Spleen (tissue), 11 donors: ENCODE measurements around the gene ABHD8. TPM values are rescaled to one million over a fixed set of nuclear protein-coding genes. Genes with fewer than 3 reads are reported as not detected.

ENCODE experiments used
- DNase-seq: peaks from one replicate; pipeline ENCODE4 v3.0.0-alpha.2; 2020
- H3K27ac ChIP-seq, 8 donors: fragments of 200-600 bp; sonication (generic) in 7 of 8; 1 replicate in 4 of 8; 2 replicates in 4 of 8; pipeline versions ENCODE4 v1.5.0 to v1.8.0; 2016 to 2021; ENCODE audit warnings: inconsistent platforms in 4 of 8, mild to moderate bottlenecking in 4 of 8, moderate library complexity in 1 of 8
- H3K27me3 ChIP-seq, 7 donors: fragments of 200-600 bp; sonication (generic) in 6 of 7; replicated peaks in 1 of 7; 1 replicate in 4 of 7; 2 replicates in 3 of 7; pipeline versions ENCODE4 v1.5.0 to v1.8.0; 2016 to 2021; ENCODE audit warnings: inconsistent platforms in 3 of 7, mild to moderate bottlenecking in 1 of 7
- H3K36me3 ChIP-seq, 6 donors: fragments of 200-600 bp; sonication (generic) in 5 of 6; 1 replicate in 4 of 6; 2 replicates in 2 of 6; pipeline versions ENCODE4 v1.5.0 to v1.8.0; 2016 to 2021; ENCODE audit warnings: inconsistent platforms in 2 of 6
- H3K4me1 ChIP-seq, 6 donors: fragments of 200-600 bp; sonication (generic) in 5 of 6; 1 replicate in 3 of 6; 2 replicates in 3 of 6; pipeline versions ENCODE4 v1.5.0 to v1.8.0; 2016 to 2021; ENCODE audit warnings: inconsistent platforms in 3 of 6
- H3K4me3 ChIP-seq, 8 donors: fragments of 200-600 bp; sonication (generic) in 7 of 8; 1 replicate in 4 of 8; 2 replicates in 4 of 8; pipeline versions ENCODE4 v1.5.0 to v1.8.0; 2016 to 2021; ENCODE audit warnings: inconsistent platforms in 4 of 8, mild to moderate bottlenecking in 4 of 8, moderate library complexity in 2 of 8
- H3K9me3 ChIP-seq, 8 donors: fragments of 200-600 bp; sonication (generic) in 7 of 8; 1 replicate in 4 of 8; 2 replicates in 4 of 8; pipeline versions ENCODE4 v1.5.0 to v1.8.0; 2016 to 2021; ENCODE audit warnings: inconsistent platforms in 4 of 8
- CTCF ChIP-seq, 11 experiments: fragments of 200-600 bp in 7 of 11; fragments of 450-650 bp in 4 of 11; sonication (generic) in 4 of 11; IDR thresholded peaks in 8 of 11; conservative IDR thresholded peaks in 3 of 11; 1 replicate in 7 of 11; 2 replicates in 4 of 11; pipeline versions ENCODE4 v1.4.0 to v1.8.0; 2016 to 2021; ENCODE audit warnings: antibody characterized with exemption in 11 of 11, inconsistent platforms in 4 of 11, mild to moderate bottlenecking in 1 of 11
- POLR2A ChIP-seq, 3 donors: fragments of 450-650 bp; IDR thresholded peaks; one replicate each; pipeline ENCODE4 v1.5.1; 2017; ENCODE audit warnings: antibody characterized with exemption in 3 of 3, mild to moderate bottlenecking in 1 of 3
- POLR2AphosphoS5 ChIP-seq, 3 donors: sonication (generic); formaldehyde crosslinking; IDR thresholded peaks; one replicate each; pipeline ENCODE4 v1.5.1; 2017; ENCODE audit warnings: antibody characterized with exemption in 3 of 3
- WGBS, 5 donors: extraction: QIAGEN DNeasy Blood & Tissue Kit in 3 of 5; methylation state at CpG; one replicate each; pipeline versions ENCODE4 v1.1.5 to v1.1.7; 2013 to 2018; 5-methylcytosine and 5-hydroxymethylcytosine counted together
- intact Hi-C: fragments of 100-400 bp; cut with DNase I; formaldehyde crosslinking; loops from one replicate; pipeline ENCODE4 v1.15.0; 2023; ENCODE audit warnings: low total_unique reads
- polyA plus RNA-seq, 3 donors: library from polyadenylated mRNA; stranded (reverse); fragments of 200-250 nt; gene quantifications; one replicate each; pipeline ENCODE4 v1.2.1, GENCODE V29; 2013
- total RNA-seq, 7 donors: library from RNA; depleted of rRNA in 3 of 7; stranded (reverse); fragments of >200 nt in 3 of 7; fragmentation: NEBNext Ultra II Directional in 4 of 7; extraction: Animal tissue kit (Norgen Biotek cat#: 25700) in 4 of 7; gene quantifications; one replicate each; pipeline versions ENCODE4 v1.1.0 to v1.2.1, GENCODE V29; 2016 to 2021
- donor health status: healthy with polysubstance abuse.
- donor health status: DM: no; HTN: no; CAD: no; lungs with moderate emphysema.
- donor health status: DM: no; HTN: no; CAD: no.
- donor health status: Bipolar disorder and iron deficiency.
- donor health status: healthy.
- donor health status: DM: no; HTN: no; CAD: no.
- donor health status: DM: yes; HTN: yes; CAD: no.

Gene ABHD8
- total and polyA plus RNA-seq, 10 donors, result 6.5 to 18.7 (median 12.2) TPM

- Histone ChIP-seq H3K4me3 (peak overlapping the region in 2 of 8 donors; percentile 17 to 55), H3K27ac (peak overlapping the region in 2 of 8 donors; percentile 11 to 46), H3K27me3 (peaks cover 0 to 10% (median 4%) of the 10 kb centered on the region in 7 donors), H3K9me3 (no peaks in the 10 kb centered on the region), H3K4me1 (peaks cover 2 to 36% (median 21%) of the 10 kb centered on the region in 6 donors), H3K36me3 (peaks cover 0 to 47% (median 32%) of the 10 kb centered on the region in 6 donors)
- WGBS, 5 donors, result 0 to 67% (median 23%) methylated on average over 1 to 7 of the region's 7 CpGs
- TF ChIP-seq POLR2A (IDR thresholded peaks at IDR 0.05) (no peak), POLR2AphosphoS5 (IDR thresholded peaks at IDR 0.05) (peak; percentile 27 to 48 (median 37)), CTCF (IDR thresholded peaks at IDR 0.05 in 8 of 11, conservative IDR thresholded peaks at IDR 0.05 in 3 of 11) (peak in 1 of 11 experiments; percentile 15)
- DNase-seq, result no peak
- intact Hi-C loops, result no loop called here
Measured at GRCh38 chr19:17323964-17324332, 20.7 kb upstream of the ABHD8 start.

- WGBS, 5 donors, result 14 to 46% (median 31%) methylated on average over 18 to 56 of the region's 56 CpGs
- peaks cover 0 to 52% (median 34%) of the 10 kb centered on the region in 6 donors for H3K36me3 ChIP-seq
- peaks cover 0 to 30% (median 16%) of the 10 kb centered on the region in 6 donors for H3K4me1 ChIP-seq
- H3K4me3 ChIP-seq, result peak overlapping the region in 2 of 8 donors; percentile 17 to 55
- no peak for DNase-seq
- peaks cover 0 to 4% (median 0%) of the 10 kb centered on the region in 7 donors for H3K27me3 ChIP-seq
- no peak for TF ChIP-seq CTCF (IDR thresholded peaks at IDR 0.05 in 8 of 11, conservative IDR thresholded peaks at IDR 0.05 in 3 of 11)
- no peak for TF ChIP-seq POLR2AphosphoS5 (IDR thresholded peaks at IDR 0.05)
- TF ChIP-seq POLR2A (IDR thresholded peaks at IDR 0.05), result no peak
- intact Hi-C loops, result no loop called here
- peak overlapping the region in 2 of 8 donors; percentile 11 to 46 for H3K27ac ChIP-seq
- no peaks in the 10 kb centered on the region for H3K9me3 ChIP-seq
Measured at GRCh38 chr19:17323300-17323963, 20.2 kb upstream of the ABHD8 start.

GRCh38 chr19:17322854-17323253 lies 19.6 kb upstream of the ABHD8 start:
- no peak overlapping the region for H3K4me3 ChIP-seq
- H3K27ac ChIP-seq, result no peak overlapping the region
- H3K4me1 ChIP-seq, result peaks cover 0 to 25% (median 10%) of the 10 kb centered on the region in 6 donors
- DNase-seq, result no peak
- 71 to 85% (median 79%) methylated on average over 10 of the region's 10 CpGs for WGBS, 5 donors
- intact Hi-C loops, result no loop called here
- no peak for TF ChIP-seq POLR2AphosphoS5 (IDR thresholded peaks at IDR 0.05)
- peaks cover 0 to 58% (median 37%) of the 10 kb centered on the region in 6 donors for H3K36me3 ChIP-seq
- no peaks in the 10 kb centered on the region for H3K9me3 ChIP-seq
- no peaks in the 10 kb centered on the region for H3K27me3 ChIP-seq

GRCh38 chr19:17321655-17322489 lies 18.6 kb upstream of the ABHD8 start:
- Histone ChIP-seq H3K27ac (no peak overlapping the region), H3K27me3 (no peaks in the 10 kb centered on the region), H3K4me1 (peaks cover 0 to 30% (median 7%) of the 10 kb centered on the region in 6 donors), H3K36me3 (peaks cover 0 to 68% (median 39%) of the 10 kb centered on the region in 6 donors), H3K9me3 (no peaks in the 10 kb centered on the region), H3K4me3 (no peak overlapping the region)
- intact Hi-C loops, result no loop called here
- no peak for TF ChIP-seq CTCF (IDR thresholded peaks at IDR 0.05 in 8 of 11, conservative IDR thresholded peaks at IDR 0.05 in 3 of 11)
- peak in 1 of 3 donors; percentile 55 for TF ChIP-seq POLR2AphosphoS5 (IDR thresholded peaks at IDR 0.05)
- no peak for DNase-seq
- WGBS, 5 donors, result 80 to 95% (median 87%) methylated on average over 9 to 19 of the region's 19 CpGs
